Stimulated activated CD8-positive, alpha-beta memory T cell treated with anti-CD3 and anti-CD28 coated beads, Interleukin-15, amount 100 ng/mL, for 24 hours (primary cell): Measurements from ENCODE around the gene RPS19BP1.

Experiments
- DNase-seq: peaks from one replicate; pipeline ENCODE4 v3.0.0-alpha.2; 2020; ENCODE audit warnings: low read depth

Gene RPS19BP1

GRCh38 chr22:39490135-39490798 is 42.3 kb downstream of the RPS19BP1 start:
- DNase-seq = peak; percentile 20

GRCh38 chr22:39489094-39490068 is 43.2 kb downstream of the RPS19BP1 start:
- no peak for DNase-seq

DNA sequence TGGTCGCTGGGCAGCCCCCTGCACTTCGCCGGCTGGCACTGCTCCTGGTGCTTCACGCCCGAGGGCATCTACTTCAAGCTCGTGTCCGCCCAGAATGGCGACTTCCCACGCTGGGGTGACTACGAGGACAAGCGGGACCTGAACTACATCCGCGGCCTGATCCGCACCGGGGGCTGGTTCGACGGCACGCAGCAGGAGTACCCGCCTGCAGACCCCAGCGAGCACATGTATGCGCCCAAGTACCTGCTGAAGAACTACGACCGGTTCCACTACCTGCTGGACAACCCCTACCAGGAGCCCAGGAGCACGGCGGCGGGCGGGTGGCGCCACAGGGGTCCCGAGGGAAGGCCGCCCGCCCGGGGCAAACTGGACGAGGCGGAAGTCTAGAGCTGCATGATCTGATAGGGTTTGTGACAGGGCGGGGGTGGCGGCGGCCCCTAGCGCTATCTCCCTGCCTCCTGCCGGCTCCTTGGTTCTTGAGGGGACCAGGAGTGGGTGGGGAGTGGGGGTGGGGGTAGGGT is 43.9 kb downstream of the RPS19BP1 start:
- no peak for DNase-seq

- DNase-seq = no peak
Observed at GRCh38 chr22:39487826-39488520, 44.6 kb downstream of the RPS19BP1 start.

GRCh38 chr22:39486951-39487825 is 45.4 kb downstream of the RPS19BP1 start:
- DNase-seq = no peak

GRCh38 chr22:39482768-39483167 is 49.8 kb downstream of the RPS19BP1 start:
- no peak for DNase-seq

GRCh38 chr22:39481595-39481994 is 51.0 kb downstream of the RPS19BP1 start:
- no peak for DNase-seq

DNA sequence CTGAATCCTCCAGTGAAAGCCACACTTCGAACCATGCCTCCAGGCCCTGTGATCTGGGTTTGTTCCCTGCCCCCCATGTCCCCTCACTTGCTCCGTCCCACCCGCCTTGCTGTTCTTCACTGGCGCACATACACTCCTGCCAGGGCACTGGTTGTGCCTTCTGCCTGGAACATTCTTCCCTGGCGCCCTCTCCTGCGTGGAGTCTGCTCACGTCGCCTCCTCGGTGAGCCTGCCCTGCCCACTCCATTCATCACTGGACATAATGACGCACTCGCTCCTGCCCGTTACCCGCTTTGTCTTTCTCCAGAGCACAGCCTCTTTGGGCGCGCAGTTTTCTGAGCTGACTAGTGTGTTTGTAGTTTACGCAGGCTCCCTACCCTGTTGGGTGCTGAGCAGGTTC is 51.5 kb downstream of the RPS19BP1 start:
- DNase-seq = no peak

- DNase-seq = no peak
Observed at GRCh38 chr22:39480557-39480956, 52.0 kb downstream of the RPS19BP1 start.

DNA sequence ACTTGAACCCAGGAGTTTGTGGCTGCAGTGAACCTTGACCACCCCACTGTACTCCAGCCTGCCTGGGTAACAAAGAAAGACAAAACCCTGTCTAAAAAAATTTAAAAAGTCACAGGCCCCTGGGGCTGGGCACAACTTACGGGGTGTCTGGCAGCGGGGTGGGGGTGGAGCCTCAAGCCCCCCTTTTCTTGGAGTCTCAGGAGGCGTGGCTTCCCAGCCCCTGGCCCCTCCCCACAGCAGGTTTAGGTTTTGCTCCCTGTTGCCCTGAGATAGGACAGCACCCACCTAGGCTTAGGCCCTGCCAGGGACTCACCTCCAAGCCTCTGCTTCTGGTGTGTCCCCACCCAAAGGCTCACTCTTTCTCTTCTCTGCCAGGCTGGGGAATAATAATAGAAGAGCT is 53.3 kb downstream of the RPS19BP1 start:
- no peak for DNase-seq
